Activated CD8-positive, alpha-beta memory T cell treated with anti-CD3 and anti-CD28 coated beads for 36 hours (primary cell): ENCODE measurements around the gene ITGAX. TPM values are rescaled to one million over a fixed set of nuclear protein-coding genes. Genes with fewer than 3 reads are reported as not detected.

Experiments
- CTCF ChIA-PET: fragments of 350-600 bp; sonication (Branson Sonifier 250); formaldehyde crosslinking; loops from one replicate; lab custom pipeline; 2021; ENCODE audit warnings: antibody characterized with exemption; lab: Charles Lee
- POLR2A ChIA-PET: fragments of 350-600 bp; sonication (Branson Sonifier 250); formaldehyde crosslinking; loops from one replicate; lab custom pipeline; 2021; ENCODE audit warnings: antibody characterized with exemption; lab: Charles Lee
- total RNA-seq, 2 experiments: library from RNA; stranded (reverse); gene quantifications; one replicate each; pipeline ENCODE4 v1.2.3, GENCODE V29; 2021

ITGAX gene
- total RNA-seq, 2 experiments from 2014 or later = 4.3 to 5.3 TPM

GRCh38 chr16:31420037-31420436 lies 65.1 kb downstream of the ITGAX start:
- CTCF ChIA-PET = interaction anchor here (0.7 to 1.9 kb wide), 4 partner anchors 9 to 467 kb away, joined by 3 to 6 read pairs (median 4); no protein-coding TSS in a partner anchor
- POLR2A ChIA-PET = interaction anchor here (0.5 to 1.2 kb wide), 3 partner anchors 22 to 240 kb away, joined by 4 to 14 read pairs (median 4); partner anchors contain the start of genes FUS and ZNF843

- ChIA-PET POLR2A (interaction anchor here (0.6 to 1.4 kb wide), 3 partner anchors 36 to 242 kb away, joined by 3 to 4 read pairs (median 3); partner anchors contain the start of gene FUS), CTCF (interaction anchor here (0.6 to 1.9 kb wide), 6 partner anchors 10 to 221 kb away, joined by 3 to 6 read pairs (median 3); partner anchors contain the start of gene ZNF843)
Observed at GRCh38 chr16:31421587-31421986, 66.6 kb downstream of the ITGAX start.

GRCh38 chr16:31423241-31423640 lies 68.3 kb downstream of the ITGAX start:
- ChIA-PET POLR2A (no interaction called here), CTCF (no interaction called here)

- CTCF ChIA-PET = no interaction called here
- POLR2A ChIA-PET = interaction anchor here (0.5 kb wide), 1 partner anchor 246 kb away, joined by 4 read pairs; no protein-coding TSS in a partner anchor
Observed at GRCh38 chr16:31423801-31424200, 68.8 kb downstream of the ITGAX start.

- ChIA-PET POLR2A (interaction anchor here (0.6 kb wide), 1 partner anchor 230 kb away, joined by 3 read pairs; no protein-coding TSS in a partner anchor), CTCF (interaction anchor here (2.4 kb wide), 1 partner anchor 16 kb away, joined by 5 read pairs; no protein-coding TSS in a partner anchor)
Observed at GRCh38 chr16:31427441-31428278, 72.7 kb downstream of the ITGAX start.

- CTCF ChIA-PET = interaction anchor here (2.4 kb wide), 1 partner anchor 15 kb away, joined by 5 read pairs; no protein-coding TSS in a partner anchor
- POLR2A ChIA-PET = no interaction called here
Observed at GRCh38 chr16:31428279-31428597, 73.3 kb downstream of the ITGAX start, which contains the start of gene COX6A2. Gene COX6A2 (minus strand): TSS chr16:31428360. CDS start chr16:31428325, 35 bp downstream.

- CTCF ChIA-PET = interaction anchor here (1.5 to 2.4 kb wide), 2 partner anchors 8 to 15 kb away, joined by 5 to 6 read pairs; no protein-coding TSS in a partner anchor
- POLR2A ChIA-PET = no interaction called here
Observed at GRCh38 chr16:31428638-31429247, 73.8 kb downstream of the ITGAX start.

- CTCF ChIA-PET = interaction anchor here (1.5 to 2.4 kb wide), 2 partner anchors 9 to 14 kb away, joined by 5 to 6 read pairs; no protein-coding TSS in a partner anchor
- POLR2A ChIA-PET = no interaction called here
Observed at GRCh38 chr16:31429314-31429713, 74.3 kb downstream of the ITGAX start.

- POLR2A ChIA-PET = no interaction called here
- CTCF ChIA-PET = interaction anchor here (1.5 to 2.4 kb wide), 2 partner anchors 9 to 14 kb away, joined by 5 to 6 read pairs; no protein-coding TSS in a partner anchor
Observed at GRCh38 chr16:31429796-31430195, 74.8 kb downstream of the ITGAX start.

GRCh38 chr16:31430380-31431052 lies 75.5 kb downstream of the ITGAX start:
- CTCF ChIA-PET = interaction anchor here (1.1 to 2.4 kb wide), 3 partner anchors 8 to 22 kb away, joined by 3 to 5 read pairs (median 4); no protein-coding TSS in a partner anchor
- POLR2A ChIA-PET = no interaction called here

Other genes starting within 250 kb of the ITGAX start
- 10 to 100 TPM; 49.5 to 49.7 TPM for gene BCKDK, start 246.8 kb upstream of the ITGAX start, total RNA-seq
- 10 to 100 TPM; 53.1 to 54.8 TPM for gene KAT8, start 237.5 kb upstream of the ITGAX start, total RNA-seq
- gene PRSS8, start 219.4 kb upstream of the ITGAX start, total RNA-seq = not detected
- gene PRSS36, start 205.1 kb upstream of the ITGAX start, total RNA-seq = under 1 TPM; 0.23 to 0.31 TPM
- 100 to 1,000 TPM; 678 to 692 TPM for gene FUS, start 175.0 kb upstream of the ITGAX start, total RNA-seq
- 1 to 10 TPM; 5.2 to 6.9 TPM for gene PYCARD, start 152.4 kb upstream of the ITGAX start, total RNA-seq
- gene TRIM72, start 141.1 kb upstream of the ITGAX start, total RNA-seq = not detected
- gene PYDC1, start 138.0 kb upstream of the ITGAX start, total RNA-seq = not detected
- gene ITGAM, start 95.2 kb upstream of the ITGAX start, total RNA-seq = under 1 TPM; 0.84 to 0.89 TPM
- not detected for gene ITGAD, start 38.2 kb downstream of the ITGAX start, total RNA-seq
- not detected for gene COX6A2, start 73.2 kb downstream of the ITGAX start, total RNA-seq
- gene ZNF843, start 87.6 kb downstream of the ITGAX start, total RNA-seq = under 1 TPM; 0.10 to 0.11 TPM
- gene ARMC5, start 104.3 kb downstream of the ITGAX start, total RNA-seq = 10 to 100 TPM; 11.8 to 12.3 TPM
- under 1 TPM; 0.48 to 0.74 TPM for gene TGFB1I1, start 117.0 kb downstream of the ITGAX start, total RNA-seq
- not detected for gene SLC5A2, start 127.9 kb downstream of the ITGAX start, total RNA-seq
- gene RUSF1, start 153.2 kb downstream of the ITGAX start, total RNA-seq = 10 to 100 TPM; 40.8 to 45.6 TPM
- gene AHSP, start 172.7 kb downstream of the ITGAX start, total RNA-seq = not detected